Stimulated activated CD4-positive, alpha-beta T cell treated with anti-CD3 and anti-CD28 coated beads, Interleukin-1b, Interleukin-23, amount 100 ng/mL, for 1 hour (primary cell): ENCODE measurements around the gene INTS1.
"Not testable (repeated sequence)": the region's sequence is repeated elsewhere in the genome, so short reads cannot be mapped to it uniquely, and the experiment has no call there.

Experiments used
- DNase-seq, 2 donors: peaks; one replicate each; pipeline ENCODE4 v3.0.0-alpha.2; 2020; ENCODE audit warnings: low read depth in 2 of 2

The INTS1 gene

DNA sequence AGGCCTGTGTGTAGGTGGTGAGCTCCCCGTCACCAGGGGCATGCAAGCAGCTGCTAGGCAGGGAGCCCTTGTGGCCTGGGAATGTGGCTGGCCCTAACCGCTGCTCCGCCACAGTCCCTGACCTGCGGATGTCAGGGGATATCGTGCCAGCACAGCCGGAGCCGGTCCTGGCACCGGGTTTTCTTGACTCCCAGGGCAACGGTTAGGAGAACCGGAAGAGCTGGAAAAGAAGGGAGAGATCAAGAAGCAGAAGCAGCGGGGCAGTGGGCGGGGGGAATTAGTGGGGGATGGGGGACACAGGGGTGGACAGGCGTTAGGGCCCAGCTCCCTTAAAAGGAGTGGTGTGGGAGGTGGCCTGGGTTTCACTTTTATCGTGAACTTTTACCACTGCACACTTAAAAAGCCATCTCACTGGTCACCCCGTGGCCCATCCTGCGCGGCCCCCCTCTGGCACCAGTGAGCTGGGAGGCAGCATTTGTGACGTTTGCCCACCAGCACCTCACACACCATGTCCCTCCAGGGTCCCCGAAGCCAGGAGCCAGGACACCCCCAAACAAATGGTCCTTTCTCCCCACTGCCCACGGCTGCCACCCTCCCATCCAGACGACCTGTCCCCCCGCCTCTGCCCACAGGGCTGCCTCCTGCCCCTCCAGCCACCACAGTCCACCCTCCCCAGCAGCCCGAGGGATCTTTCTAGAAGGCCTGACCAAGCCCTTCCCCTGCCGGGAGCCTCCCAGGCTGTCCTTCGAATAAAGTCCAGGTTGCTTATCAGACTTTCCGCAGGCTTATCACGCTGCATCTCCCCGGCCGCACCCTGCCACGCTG is 43.2 kb downstream of the INTS1 start:
- DNase-seq, result no peak

DNA sequence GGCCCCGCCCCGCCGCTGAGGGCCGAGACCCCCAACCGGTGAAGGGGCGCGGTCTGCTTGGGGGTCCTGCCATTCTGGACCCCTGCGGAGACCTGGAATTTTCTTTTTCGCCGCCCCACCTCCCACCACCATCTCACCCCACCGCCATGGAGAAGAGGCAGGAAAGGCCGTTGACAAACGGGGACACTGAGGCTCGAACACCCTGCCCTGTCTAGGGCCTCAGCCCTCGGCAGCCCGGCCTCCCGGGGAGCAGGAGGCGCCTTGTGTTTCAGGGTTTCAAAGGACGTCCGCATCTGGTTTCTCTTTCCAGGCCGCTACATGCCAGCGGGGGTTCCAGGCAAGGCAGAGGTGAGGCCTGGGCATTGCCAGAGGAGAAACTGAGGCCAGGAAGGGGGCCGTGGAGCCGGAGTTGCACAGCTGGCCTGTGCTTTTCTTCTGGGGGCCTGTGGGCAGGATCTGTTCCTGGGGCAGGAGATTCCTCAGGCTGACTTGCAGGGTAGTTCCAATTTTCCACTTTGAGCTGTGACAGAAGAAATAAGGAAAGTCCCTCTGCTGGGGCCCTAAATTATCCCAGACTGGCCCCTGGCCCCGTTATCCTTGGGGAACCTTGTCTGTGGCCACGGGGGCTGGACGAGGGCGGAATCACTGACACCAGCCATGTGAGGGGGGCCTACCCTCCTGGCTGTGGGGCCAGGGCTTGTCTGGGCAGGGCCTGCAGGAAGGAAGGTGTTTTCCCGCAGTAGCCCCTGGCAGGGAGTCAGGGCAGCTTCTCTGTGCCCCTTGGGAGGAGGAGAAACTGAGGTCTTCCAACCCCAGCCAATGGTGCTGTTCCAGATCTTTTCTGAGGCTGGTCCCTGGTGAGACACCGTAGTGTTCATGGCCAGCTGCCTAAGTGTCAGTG is 44.0 kb downstream of the INTS1 start:
- DNase-seq, result no peak

DNA sequence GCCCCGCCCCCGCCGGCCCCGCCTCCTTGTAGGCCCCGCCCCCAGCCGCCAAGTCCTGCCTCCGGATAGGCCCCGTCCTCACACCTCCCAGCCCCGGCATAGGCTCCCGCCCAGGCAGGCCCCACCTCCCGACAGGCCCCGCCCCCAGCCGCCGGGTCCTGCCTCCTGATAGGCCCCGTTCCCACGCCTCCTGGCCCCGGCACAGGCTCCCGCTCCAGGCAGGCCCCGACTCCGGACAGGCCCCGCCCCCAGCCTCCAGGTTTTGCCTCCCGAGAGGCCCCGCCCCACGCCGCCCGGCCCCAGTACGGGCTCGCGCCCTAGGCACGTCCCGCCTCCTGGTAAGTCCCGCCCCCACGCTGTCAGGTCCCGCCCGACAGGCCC is 44.7 kb downstream of the INTS1 start:
- peak; percentile 95 to 98 for DNase-seq

DNA sequence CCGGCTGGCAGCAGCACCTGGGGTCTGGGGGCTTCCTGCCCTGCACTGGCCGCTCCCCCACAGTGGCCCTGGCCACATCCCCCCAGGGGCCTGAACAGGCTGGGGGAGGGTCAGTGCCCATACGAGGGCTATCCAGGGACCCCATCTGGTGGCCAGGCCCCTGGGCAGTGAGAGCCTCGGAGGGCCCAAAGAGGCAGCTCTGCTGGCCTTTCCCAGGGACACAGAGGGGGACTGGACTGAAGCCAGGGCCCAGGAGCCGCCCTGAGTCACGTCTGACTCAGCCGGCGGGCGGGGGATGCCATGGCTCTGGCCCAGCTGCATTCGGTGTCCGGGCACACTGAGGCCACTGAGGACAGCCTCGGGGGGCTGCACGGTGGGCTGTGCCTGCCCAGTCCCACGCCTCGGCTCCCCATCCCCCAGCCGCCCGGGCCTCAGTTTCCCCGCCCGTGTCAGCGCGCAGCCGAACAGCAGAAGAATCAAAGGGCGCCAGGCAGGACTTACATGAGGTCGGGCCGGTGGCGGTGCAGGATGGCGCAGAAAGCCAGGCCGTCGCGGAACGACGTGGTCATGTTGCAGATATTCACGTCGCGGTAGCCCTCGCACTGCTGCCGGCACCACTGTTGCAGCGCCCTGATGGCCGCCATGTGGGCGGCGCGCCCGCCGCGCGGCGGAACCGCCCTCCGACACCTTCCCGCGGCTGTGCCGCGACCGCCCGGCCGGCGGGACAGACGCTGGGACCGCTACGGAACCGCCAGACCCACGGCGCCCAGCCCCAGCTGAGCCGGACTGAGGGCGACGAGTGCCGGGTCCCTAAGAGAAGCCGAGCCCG is 45.3 kb downstream of the INTS1 start, which contains the start of gene MICALL2:
TSS of gene MICALL2 (minus strand) at position 788 of the 829 bp plus-strand sequence. CDS start at position 644, 144 bp downstream.
- DNase-seq, result no peak

DNA sequence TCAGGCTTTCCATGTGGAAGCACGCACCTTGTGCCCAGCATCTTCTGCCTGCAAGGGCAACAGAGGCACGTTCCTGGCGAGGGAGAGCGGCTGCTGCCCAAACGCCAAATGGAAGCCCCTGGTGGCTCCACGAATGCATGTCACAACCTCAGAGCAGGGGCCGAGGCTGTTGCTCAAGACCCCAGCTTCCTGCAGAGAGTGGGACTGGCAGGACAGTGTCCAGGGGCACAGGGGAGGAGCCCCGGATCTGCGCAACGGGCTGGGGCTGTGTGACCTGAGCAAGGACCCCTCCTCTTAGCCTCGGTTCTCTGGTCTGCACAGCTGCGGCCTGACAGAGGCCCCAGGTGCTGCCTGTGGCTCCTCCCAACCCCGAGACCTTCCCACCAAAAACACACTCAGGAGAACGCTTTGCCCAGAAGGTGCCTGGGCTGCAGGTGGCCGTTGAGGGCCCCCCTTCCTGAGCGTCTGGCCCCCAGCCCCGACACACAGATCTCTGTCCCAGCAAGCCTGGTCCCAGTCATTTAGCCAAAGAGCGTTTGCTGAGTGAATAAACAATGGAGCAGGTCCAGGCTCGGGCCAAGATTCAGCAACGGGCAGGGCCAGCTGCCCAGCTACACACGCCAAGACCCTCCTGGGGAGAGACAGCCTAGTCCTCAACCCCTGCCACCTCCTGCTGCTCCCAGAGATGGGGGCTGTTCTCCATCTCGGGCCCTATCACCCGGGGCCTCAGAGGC is 46.1 kb downstream of the INTS1 start:
- no peak for DNase-seq

DNA sequence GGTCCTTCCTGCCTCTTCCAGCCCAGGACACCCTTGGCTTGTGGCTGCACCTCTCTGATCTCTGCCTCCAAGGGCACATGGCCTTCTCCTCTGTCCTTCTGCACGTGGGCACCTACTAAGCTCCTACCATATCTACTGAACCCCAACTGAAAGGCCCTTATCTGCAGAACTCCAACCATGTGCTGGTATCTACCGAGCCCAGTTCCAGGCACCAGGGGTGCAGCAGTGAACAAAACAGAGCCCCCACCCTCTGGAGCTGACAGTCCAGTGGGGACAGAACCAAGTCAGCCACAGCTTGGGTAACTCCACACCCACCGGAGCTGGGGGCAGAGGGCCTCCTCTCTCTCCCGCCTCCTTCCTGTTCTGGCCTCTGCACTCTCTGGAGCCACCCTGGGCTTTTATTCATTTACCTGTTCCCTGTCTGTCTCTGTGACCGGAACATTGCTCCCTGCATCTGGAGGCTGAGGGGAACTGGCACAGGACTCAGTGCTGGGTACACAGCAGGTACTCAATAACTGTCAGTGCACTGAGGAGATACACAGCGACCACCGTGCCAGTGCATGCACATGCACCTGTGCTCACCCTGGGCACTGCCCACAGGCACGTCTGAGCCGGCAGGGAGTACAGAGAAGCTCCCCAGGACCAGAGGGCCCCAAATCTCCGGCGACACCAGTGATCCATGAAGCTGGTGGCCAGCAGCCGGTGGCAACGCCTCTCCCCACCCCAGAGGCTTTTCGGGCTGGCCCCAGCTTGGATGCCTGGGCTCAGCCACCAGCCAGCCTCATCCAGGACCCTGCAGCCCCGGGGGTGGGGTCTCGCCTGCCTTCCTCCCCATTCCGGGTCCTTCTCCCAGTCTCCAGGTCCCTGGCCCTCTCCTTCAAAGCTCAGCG is 46.9 kb downstream of the INTS1 start:
- DNase-seq, result no peak

DNA sequence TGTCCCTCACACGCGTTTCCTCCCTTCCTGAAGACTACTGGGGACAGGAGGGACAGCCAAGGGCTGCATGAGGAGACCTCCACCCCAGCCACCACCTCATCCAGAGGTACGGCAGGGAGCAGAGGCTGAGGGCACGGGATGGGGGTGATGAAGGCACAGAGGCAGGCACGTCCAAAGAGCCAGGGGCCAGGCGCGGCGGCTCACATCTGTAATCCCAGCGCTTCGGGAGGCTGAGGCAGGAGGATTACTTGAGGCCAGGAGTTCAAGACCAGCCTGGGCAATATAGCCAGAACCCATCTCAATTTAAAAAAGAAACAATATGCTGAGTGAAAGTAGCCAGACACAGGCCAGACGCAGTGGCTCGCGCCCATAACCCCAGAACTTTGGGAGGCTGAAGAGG is 48.2 kb downstream of the INTS1 start:
- no peak for DNase-seq

DNA sequence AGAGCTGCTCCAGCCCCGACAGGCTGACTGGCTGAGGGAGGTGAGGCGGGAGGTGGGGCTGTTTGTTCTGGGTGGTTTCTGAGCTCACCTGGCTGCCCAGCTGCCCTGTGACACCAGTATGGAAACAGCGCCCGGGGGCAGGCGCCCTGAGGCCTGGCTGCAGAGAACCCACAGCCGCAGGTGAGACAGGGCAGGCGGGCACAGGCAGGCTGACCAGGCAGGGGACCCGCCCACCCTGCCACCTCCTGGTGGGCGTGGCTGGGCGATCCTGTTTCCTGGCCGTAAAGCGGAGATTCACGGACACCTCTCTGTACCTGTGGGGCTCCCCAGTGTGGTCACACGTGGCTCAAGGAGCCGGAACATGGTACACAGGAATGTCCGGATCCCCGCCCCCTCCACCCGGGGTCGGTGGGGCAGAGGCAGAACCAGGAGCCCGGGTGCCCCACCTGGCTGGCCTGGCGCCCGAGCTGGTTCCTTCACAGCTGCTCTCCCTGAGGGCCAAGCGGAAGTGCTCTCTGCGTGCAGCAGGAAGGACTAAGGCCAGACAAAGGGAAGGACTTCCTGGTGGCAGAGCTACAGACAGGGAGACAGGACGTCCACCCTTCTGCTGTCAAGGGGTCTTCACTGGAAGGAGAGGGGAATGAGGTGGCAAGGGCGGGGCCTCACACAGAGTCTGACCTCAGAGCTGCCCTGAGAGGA is 48.8 kb downstream of the INTS1 start:
- DNase-seq, result no peak

DNA sequence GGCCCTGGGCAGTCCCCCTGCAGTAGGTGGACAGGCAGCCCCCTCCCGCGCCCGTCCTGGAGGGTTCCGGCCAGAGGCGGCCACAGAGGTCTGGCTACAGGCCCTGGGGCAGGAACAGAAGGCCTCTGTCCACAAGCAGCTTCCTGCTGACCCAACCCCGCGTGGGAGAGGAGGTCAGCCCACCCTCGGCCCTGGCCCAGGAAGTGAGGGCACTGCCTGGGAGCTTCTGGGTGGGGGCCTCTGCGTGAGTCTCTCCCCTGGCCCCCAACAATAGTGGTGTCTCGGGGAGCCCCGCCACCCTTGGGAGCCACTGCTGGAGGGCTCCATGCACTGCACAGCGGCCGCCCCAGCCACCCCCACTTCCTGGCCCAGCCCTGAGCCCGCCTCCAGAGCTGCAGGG is 49.6 kb downstream of the INTS1 start:
- no peak for DNase-seq

DNA sequence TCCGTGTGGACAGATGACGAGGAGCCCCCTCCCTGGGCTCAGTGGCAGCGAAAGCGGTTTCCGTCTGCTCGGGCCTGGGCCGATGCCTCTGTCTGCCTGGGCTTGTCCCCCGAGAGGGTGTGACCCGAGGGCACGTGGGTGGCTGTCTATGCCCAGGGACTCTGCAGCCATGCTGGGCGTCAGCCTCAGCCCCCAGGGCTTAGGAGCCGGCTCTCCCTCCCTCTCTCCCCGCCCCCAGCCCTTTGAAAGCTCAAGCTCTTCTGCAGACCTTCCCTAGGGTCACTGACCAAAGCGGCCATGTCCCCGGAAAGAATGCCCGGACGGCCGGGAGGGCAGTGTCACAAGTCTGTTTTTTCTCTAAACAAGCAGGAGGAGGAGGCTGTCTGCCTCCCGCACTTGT is 52.0 kb downstream of the INTS1 start:
- no peak for DNase-seq

DNA sequence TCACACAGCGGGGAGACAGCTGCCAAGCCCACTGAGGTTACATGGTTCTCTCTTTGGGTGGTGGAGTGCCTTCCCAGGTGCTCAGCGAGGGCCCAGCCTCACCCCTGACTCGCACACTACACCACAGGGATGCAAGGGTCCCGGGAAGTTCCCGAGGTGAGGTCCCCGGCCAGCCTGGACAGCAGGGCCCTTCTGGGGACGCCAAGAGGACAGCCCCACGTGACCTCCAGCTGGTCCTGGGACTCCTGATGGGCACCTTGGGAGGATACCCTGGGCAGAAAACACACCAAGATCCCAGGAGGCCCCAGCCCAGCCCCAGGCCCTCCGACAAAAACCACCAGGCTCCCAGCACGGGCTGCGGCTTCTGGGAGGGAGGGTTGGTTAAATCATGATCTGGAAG is 53.2 kb downstream of the INTS1 start:
- DNase-seq, result no peak

DNA sequence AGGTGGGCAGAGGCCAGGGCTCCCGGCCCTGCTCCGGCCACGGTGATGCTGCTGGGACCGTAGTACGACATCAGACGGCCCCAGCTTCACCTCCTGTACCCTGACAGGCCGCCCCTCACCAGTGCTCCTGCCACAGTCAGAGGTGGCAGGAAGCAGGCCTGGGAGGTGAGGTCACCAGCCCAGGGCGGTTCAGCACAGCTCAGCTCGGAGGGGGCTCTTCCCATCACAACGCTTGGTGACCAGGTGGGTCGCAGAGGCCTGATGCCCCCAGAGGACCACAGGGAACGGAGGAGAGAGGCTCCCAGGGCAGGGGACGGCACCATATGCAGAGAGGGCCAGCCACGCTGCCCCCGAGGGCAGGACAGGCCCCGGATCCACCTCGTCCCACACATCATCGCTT is 53.8 kb downstream of the INTS1 start:
- DNase-seq, result no peak

DNA sequence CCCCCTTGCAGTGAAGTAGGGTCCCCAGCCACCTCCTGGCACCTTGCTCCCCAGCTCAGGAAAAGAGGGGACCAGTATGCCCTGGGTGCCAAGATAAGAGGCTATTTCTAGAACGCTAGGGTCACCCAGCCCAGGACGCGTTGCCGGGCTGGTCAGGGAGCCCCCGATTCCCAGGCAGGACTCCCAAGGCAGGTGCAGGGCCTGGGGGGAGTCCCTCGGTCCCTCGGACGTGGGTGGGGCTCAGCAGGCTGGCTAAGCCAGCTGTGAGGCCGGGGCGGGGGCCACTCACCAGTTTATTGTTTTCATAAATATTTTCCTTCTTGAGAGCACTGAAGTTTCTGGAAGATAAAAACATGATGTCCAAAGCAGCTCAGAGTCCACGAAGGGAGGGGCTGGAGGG is 54.2 kb downstream of the INTS1 start:
- no peak for DNase-seq

DNA sequence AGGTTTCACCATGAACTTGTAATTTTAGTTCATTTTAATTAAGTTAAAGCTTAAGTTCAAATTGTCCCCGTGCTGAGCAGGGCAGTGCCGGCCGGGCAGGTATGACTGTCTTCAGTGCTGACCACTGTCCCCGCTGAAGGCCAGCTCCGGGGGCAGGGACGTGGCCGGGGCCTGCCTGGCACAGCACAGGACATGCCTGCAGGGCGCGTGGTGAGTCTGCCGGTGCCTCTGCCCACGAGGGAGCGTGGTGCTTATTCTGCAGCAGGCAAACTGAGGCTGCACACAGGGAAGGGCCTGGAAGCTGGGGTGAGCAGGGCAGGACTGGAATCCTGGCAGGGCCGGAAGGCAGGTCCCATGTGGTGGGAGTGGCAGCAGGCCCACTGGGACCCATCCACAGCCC is 54.7 kb downstream of the INTS1 start:
- DNase-seq, result no peak

DNA sequence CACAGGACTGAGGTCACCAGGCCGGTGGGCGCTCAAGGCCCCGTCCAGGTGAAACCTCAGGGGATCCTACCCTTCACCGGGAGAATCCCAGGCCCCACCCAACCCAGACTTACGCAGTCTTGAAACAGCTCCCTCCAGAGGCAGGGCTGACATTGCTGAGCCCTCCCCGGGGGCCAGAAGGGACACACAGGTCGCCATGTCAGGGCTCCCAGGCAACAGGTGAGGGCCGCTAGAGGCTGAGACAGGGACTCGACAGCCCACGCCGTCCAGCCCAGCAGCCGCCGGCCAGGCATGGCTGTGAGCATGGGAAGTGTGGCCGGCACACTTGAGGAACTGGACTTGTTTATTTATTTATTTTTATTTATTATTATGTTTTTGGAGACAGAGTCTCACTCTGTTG is 55.2 kb downstream of the INTS1 start:
- no peak for DNase-seq

DNA sequence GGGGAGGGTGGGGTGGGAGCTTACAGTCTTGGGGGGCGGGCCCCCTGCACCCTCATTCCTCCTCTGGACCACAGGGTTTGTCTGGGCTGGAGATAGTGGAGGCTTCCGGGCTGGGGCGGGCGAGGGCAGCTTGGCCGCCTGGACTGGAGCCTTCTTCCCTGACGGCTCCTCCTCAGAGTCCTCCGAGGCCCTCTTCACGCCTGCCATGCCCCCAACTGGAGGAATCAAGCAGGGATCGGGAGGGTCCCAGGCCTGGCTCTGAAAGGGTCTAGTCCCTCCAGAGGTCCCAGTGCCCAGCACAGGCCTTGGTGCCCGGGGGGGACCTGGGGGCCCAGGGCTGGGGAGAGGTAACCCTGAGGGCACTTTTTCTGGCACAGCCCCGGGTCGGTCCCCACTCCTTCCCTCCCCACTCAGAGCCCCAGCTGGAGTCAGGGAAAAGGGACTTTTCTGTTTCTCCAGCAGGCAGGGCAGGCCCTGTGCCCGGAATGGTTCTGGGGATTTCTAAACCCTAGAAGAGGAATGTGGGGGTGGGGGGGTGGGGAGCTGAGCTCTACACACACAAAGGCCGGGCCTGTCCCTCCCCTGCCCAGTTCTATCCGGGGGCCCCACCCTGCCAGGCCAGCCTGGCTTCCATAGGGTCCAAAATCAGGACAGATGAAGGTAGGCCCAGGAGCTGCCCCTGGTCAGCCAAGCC is 56.5 kb downstream of the INTS1 start:
- DNase-seq, result no peak

DNA sequence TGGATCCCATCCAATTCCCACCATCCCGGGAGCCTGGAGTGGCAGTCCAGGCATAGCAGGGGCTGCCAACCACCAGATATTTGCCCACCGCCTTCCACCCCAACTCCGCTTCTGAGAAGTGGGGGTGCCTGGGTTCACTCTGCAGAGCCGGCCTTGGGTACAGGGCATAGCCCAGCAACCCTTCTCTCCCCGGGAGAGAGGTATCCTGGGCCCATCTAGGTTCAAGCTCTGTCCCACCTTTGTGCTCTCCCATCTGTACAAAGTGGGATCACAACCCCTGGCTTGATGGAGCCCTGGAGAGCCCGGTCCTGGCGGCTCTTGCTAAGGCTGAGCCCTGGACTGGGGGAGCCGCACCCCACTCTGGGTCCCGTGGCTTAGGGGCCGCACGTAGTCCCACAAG is 57.1 kb downstream of the INTS1 start:
- DNase-seq, result no peak

DNA sequence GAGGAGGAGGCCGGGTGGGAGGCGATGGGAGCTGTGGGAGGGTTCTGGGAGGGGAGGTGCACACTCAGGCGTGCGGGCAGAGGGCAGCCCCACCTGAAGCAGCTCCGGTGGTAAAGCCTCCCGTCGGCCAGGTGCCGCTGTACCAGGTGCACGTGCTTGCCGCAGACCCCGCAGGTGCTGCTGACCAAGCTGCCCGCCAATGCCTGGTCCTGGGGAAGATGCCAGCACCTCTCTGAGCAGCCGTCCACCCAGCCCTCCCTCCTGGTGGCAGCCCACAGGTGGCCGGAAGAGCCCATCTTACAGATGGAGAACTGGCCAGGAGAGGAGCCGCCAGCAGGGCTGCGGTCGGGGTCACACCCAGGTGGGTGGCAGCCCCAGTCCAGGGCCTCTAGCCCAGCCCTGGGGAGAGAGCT is 57.6 kb downstream of the INTS1 start:
- DNase-seq, result no peak

DNA sequence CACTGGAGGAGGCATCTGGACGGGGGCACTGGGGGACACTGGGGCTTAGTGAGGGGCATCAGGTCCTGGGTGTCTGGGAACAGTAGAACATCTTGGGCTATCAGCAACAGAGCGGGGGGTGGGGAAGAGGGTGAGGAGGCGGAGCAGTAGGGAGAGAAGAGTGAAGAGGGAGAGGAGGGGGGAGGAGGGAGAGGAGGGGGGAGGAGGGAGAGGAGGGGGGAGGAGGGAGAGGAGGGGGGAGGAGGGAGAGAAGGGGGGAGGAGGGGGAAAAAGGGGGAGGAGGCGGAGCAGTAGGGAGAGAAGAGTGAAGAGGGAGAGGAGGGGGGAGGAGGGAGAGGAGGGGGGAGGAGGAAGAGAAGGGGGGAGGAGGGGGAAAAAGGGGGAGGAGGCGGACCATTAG is 58.2 kb downstream of the INTS1 start:
- DNase-seq, result not testable (repeated sequence)
